CD4-positive, alpha-beta T cell treated with Interleukin-17A for 1 hour (primary cell): ENCODE measurements around the gene MBLAC1.

Experiments
- DNase-seq: peaks from one replicate; pipeline ENCODE4 v3.0.0-alpha.2; 2020

MBLAC1 gene

GRCh38 chr7:100154651-100155491 lies 28.1 kb downstream of the MBLAC1 start:
- DNase-seq: no peak

DNA sequence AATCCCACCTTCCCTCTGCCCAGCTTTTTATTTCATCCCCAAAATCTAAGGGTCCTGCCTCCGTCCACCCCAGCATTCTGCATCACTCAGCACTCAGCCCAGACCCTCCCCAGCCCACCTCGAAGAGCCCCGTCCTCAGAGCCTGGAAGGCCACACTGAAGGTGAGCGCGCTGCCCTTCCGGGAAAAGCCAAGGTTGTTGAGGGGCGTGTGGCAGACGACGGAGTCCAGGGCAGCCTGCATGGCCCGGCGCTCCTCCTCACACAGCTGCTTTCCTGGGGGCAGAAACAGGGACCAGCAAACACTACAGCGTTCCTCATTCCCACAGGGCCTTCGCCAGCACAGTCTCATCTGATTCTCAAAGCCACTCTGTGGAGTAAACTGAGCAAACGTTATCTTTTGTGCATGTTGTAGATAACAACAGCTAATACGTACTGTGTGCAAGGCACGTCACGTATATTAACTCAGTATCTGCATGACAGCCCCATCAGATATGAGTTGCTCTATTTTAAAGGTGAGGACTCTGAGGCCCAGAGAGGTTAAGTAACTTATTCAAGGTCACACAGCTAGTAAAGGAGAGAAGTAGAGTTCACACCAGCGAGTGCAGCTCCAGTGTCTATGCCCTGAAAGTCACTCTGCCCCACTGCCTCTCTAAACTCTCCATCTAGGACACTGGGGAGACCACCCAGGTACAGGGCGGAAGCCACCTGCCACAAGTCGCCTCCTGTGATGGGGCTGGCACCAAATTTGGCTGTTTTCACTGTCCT lies 29.0 kb downstream of the MBLAC1 start:
- DNase-seq: no peak

GRCh38 chr7:100156331-100157068 lies 29.7 kb downstream of the MBLAC1 start:
- DNase-seq: peak; percentile 65

DNA sequence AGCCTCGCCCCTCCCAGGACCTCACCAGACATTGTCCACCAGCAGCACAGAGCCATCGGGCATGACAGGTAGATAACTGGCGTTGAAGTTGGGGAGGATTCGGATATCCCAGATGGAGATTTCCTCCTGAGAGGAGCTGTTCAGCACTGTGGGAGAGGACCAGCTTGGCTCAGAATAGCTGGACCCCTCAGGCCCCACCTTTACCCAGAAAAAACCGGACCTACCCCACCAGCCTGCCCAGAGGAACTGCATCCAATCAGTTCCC lies 30.2 kb downstream of the MBLAC1 start:
- no peak for DNase-seq

GRCh38 chr7:100157334-100158228 lies 30.8 kb downstream of the MBLAC1 start:
- DNase-seq: no peak

DNA sequence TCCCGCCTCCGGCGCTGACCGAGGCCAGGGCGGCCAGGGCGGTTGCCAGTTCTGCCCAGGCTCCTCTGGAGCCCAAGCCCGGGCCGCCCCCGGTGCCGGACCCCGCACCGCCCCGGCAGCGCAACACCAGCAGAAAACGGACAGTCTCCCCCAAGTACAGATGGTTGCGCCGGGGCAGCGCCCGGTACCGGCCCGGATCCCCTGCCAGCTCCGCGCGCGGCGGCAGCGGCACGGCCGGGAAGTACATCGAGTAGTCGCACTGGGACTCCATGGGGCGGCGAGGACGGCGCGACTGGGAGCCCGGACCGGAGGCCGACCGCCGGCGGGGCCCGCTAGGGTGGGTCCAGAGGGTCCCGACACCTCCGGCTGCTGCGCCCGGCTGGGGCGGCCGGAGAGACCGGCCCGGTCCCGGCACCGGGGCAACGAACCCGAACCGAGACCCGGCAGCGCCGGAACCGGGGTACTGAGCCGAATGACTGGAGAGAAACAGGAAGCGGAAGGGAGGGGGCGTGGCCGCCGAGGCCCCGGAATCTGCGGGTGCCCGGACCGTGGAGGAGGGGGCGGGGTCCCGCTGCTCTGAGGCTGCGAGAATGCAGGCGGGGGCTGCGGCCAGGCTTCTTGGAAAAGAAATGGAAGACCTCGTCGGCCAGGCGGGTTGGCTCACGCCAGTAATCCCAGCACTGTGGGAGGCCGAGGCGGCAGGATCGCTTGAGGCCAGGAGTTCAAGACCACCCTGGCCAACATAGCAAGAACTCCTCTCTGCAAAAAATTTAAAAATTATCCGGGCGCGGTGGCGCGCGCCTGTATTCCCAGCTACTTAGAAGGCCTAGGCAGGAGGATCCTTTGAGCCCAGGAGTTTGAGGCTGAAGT lies 31.7 kb downstream of the MBLAC1 start, which contains the start of gene TRAPPC14:
TRAPPC14 (minus strand) TSS at position 495 of the 870 bp plus-strand sequence; CDS start at position 271, 224 bp downstream.
- DNase-seq: peak; percentile 87

DNA sequence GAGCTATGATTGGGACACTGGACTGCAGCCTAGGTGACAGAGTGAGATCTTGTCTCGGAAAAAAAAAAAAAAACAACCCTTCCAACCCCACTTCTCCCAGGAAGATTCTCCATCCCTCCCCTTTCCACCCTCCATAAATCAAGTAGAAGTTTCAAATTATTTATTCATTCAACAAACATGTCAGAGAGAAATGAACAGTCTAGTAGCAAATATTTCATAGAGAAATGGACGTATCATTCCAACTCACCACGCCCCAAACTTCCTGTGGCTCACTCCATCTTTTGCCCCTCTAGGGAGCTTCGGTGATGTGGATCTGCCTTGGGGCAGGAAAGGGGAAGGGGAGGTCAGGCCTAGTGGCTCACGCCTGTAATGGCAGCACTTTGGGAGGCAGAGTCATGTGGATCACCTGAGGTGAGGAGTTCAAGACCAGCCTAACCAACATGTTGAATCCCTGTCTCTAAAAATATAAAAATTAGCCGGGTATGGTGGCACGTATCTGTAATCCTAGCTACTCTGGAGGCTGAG lies 32.4 kb downstream of the MBLAC1 start:
- no peak for DNase-seq

DNA sequence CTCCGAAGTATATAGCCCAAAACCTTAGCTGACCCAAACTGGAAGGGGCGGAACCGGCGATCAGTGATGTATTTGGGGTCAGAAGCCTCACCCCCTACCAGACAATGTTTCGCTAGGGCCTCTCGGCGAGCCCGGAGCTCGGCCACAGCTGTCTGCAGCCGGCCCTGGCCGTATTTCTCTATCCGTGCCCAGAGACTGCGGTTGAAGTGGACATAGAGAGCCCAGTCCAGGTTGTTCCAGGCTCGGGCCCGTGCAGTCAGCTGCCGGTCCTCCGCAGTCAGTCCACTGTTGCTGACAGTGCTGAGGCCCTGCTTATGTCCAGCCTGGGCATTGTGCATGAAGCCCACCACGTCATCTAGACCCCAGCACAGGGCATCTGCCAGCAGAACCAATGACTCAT lies 33.3 kb downstream of the MBLAC1 start:
- no peak for DNase-seq

GRCh38 chr7:100163006-100163531 lies 36.3 kb downstream of the MBLAC1 start:
- no peak for DNase-seq

DNA sequence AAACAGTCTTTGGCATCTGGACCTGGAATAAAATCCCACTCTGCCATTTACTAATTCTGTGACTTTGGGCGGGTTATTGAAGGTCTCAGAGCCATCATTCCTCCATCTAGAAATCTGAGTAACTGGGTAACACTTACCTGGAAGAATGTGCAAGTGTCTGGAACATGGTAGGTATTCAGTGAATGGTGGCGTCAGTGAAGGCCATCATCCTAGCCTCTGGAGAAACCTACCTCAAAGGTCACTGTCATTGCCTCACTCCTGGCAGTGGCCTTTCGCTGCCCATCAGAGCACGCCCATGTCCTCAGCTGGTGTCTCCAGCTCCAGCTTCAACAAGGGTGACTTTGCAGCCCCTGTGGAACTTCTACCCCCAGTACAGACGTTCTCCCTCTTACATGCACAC lies 37.1 kb downstream of the MBLAC1 start:
- no peak for DNase-seq

- DNase-seq: peak; percentile 56
Measured at GRCh38 chr7:100166317-100166940, 39.7 kb downstream of the MBLAC1 start.

- no peak for DNase-seq
Measured at GRCh38 chr7:100166970-100167911, 40.5 kb downstream of the MBLAC1 start.

- DNase-seq: no peak
Measured at GRCh38 chr7:100167912-100168323, 41.2 kb downstream of the MBLAC1 start.

DNA sequence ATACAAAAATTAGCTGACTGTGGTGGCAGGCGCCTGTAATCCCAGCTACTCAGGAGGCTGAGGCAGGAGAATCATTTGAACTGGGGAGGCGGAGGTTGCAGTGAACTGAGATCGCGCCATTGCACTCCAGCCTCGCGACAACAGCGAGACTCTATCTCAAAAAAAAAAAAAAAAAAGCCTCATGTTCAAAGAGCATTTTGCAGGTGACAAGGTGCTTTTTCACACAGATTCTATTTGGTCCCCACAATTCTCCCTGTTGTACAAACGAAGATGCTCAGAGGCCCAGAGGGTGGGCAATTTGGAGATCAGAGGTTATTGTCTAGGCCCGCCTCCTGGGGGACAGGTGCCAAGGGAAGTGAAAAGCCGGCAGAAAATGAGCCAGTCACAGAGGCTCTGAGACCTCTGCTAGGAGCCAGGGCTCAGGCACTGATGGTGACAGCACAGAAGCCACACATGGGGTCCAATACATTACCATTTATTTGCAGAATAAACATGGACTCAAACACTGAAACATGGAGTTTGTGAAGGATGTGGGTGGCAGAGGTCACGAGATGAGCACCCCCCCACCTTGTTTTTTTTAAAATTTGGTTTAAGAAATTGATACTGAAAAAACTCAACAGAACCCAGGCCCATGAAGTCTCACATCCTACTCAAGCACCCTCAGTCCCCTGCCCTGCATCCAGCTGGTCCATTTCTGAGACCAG lies 42.5 kb downstream of the MBLAC1 start:
- no peak for DNase-seq

DNA sequence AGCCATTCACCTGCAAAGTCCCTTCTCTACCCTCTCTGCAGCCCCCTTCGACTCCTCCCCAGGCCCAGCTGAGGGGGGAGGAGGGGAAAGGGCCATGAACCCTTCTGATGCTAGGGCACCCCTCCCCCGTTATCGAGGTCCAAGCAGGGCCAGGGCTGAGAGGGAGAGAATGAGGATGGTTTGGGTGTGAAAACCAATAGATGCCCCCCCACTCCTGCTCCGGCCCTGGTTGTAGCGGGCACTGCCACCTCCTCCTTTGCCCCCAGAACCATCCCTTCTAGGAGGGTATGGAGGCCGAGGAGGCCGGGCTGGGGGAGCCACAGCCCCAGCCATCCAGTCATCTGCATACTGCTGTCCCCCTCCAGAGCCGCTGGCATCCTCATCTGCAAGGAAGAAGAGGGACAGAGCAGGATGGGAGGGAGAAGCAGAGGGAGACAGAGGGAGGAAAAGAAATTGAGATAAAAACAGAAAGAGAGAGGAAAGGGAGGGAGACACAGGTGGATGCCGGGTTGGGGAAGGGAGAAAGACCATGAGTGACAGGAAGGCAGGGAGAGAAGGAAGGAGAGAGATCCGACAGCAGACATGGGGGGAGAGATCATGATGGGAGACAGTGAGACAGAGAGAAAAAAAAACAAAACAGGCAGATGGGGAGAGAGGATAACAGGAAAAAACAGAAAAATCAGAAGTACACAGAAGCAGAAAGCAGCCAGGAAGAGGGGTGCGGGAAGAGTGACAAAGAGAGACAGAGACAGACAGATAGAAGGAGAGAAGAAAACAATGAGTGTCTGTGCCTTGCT lies 43.5 kb downstream of the MBLAC1 start:
- no peak for DNase-seq

- peak; percentile 55 for DNase-seq
Measured at GRCh38 chr7:100171087-100171681, 44.4 kb downstream of the MBLAC1 start.

DNA sequence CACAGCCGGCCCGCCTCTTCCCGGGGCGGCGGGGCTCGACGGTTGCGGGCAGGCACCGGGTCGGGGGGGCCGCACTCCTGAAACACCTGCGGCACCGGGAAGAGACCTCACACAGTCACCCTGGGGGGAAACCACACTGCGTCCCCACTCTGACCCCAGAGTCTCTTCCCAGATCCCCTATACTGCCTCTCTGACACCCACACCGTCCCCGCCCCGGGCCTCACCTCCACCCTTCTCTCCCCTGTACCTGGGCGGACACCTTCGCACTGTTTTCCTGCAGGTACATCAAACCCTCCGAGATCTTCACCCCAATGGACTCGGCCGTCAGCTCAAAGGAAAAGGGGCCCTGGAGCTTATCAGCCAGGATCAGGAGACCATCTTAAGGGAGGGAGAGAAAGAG lies 45.1 kb downstream of the MBLAC1 start:
- no peak for DNase-seq
